Measurements from ENCODE around the gene TTC32. TPM values are rescaled to one million over a fixed set of nuclear protein-coding genes. Genes with fewer than 3 reads are reported as not detected.

TTC32 gene
- total RNA-seq, 1 experiment from 2014 or later = 12.7 TPM

DNA sequence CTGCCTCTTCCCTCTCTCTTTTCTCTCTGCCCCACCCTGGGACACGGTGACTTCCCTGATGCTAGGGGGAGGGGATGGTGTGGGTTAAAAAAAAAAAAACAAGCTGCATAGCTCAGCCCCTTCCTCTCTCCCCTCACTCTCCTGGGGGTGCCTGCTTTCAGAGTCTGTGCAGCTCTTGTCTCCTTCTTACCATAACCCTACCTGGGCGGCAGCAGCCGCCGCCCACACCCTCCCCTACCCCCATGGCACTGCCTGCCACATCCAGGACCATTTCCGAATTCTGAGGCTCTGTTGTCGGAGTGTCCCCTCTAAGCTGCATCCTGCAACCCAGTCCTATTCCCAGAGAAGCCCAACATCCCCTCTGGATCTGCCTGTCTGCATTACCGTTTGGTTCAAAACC is 16.0 kb downstream of the TTC32 start:
- TF ChIP-seq, protein P1, sequence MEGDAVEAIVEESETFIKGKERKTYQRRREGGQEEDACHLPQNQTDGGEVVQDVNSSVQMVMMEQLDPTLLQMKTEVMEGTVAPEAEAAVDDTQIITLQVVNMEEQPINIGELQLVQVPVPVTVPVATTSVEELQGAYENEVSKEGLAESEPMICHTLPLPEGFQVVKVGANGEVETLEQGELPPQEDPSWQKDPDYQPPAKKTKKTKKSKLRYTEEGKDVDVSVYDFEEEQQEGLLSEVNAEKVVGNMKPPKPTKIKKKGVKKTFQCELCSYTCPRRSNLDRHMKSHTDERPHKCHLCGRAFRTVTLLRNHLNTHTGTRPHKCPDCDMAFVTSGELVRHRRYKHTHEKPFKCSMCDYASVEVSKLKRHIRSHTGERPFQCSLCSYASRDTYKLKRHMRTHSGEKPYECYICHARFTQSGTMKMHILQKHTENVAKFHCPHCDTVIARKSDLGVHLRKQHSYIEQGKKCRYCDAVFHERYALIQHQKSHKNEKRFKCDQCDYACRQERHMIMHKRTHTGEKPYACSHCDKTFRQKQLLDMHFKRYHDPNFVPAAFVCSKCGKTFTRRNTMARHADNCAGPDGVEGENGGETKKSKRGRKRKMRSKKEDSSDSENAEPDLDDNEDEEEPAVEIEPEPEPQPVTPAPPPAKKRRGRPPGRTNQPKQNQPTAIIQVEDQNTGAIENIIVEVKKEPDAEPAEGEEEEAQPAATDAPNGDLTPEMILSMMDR (IDR thresholded peaks at IDR 0.05) = no peak
- no peak for TF ChIP-seq SIN3A (IDR thresholded peaks at IDR 0.05; ENCODE audit: borderline replicate concordance, insufficient read depth, low read depth, low read length)
- TF ChIP-seq, protein P2, sequence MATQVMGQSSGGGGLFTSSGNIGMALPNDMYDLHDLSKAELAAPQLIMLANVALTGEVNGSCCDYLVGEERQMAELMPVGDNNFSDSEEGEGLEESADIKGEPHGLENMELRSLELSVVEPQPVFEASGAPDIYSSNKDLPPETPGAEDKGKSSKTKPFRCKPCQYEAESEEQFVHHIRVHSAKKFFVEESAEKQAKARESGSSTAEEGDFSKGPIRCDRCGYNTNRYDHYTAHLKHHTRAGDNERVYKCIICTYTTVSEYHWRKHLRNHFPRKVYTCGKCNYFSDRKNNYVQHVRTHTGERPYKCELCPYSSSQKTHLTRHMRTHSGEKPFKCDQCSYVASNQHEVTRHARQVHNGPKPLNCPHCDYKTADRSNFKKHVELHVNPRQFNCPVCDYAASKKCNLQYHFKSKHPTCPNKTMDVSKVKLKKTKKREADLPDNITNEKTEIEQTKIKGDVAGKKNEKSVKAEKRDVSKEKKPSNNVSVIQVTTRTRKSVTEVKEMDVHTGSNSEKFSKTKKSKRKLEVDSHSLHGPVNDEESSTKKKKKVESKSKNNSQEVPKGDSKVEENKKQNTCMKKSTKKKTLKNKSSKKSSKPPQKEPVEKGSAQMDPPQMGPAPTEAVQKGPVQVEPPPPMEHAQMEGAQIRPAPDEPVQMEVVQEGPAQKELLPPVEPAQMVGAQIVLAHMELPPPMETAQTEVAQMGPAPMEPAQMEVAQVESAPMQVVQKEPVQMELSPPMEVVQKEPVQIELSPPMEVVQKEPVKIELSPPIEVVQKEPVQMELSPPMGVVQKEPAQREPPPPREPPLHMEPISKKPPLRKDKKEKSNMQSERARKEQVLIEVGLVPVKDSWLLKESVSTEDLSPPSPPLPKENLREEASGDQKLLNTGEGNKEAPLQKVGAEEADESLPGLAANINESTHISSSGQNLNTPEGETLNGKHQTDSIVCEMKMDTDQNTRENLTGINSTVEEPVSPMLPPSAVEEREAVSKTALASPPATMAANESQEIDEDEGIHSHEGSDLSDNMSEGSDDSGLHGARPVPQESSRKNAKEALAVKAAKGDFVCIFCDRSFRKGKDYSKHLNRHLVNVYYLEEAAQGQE (IDR thresholded peaks at IDR 0.05; ENCODE audit: insufficient read depth in 1 of 2, low read depth in 2 of 2, low read length in 1 of 2) = no peak
- no peak for TF ChIP-seq TCF7L2 (IDR thresholded peaks at IDR 0.05; ENCODE audit: low read depth, low read length)
- TF ChIP-seq POLR2AphosphoS5 (IDR thresholded peaks at IDR 0.05; ENCODE audit: low read depth, low read length) = no peak
- ChIA-PET POLR2A (no interaction called here), CTCF (interaction anchor here (0.6 kb wide), 1 partner anchor 11 kb away, joined by 3 read pairs; no protein-coding TSS in a partner anchor)
- H3K27ac ChIP-seq (ENCODE audit: low read length) = no peak overlapping the region
- H3K4me1 ChIP-seq (ENCODE audit: control insufficient read depth, insufficient read depth, low read length) = no peaks in the 10 kb centered on the region; the same call in 1 of the 2 replicates
- ATAC-seq = no peak
- no peaks in the 10 kb centered on the region for H3K9me3 ChIP-seq (ENCODE audit: control insufficient read depth, insufficient read depth, low read depth, low read length)
- H3K36me3 ChIP-seq (ENCODE audit: control insufficient read depth, insufficient read depth, low read length) = no peaks in the 10 kb centered on the region
- H3K4me3 ChIP-seq (ENCODE audit: low read depth in 2 of 2, low read length in 2 of 2) = no peak overlapping the region
- H3K27me3 ChIP-seq (ENCODE audit: control insufficient read depth, insufficient read depth, low read length) = no peaks in the 10 kb centered on the region
- in situ Hi-C loops (cut with HindIII; ENCODE audit: low pct_unique_long_range_greater_than_20kb, low sequenced_read_pairs) (no loop called here), intact Hi-C loops (cut with micrococcal nuclease; ENCODE audit: unreplicated experiment) (no loop called here)
- no TSS peak for BruUV-seq (replicated peaks)
- no peak for DNase-seq (ENCODE audit: low read depth, low spot score)

DNA sequence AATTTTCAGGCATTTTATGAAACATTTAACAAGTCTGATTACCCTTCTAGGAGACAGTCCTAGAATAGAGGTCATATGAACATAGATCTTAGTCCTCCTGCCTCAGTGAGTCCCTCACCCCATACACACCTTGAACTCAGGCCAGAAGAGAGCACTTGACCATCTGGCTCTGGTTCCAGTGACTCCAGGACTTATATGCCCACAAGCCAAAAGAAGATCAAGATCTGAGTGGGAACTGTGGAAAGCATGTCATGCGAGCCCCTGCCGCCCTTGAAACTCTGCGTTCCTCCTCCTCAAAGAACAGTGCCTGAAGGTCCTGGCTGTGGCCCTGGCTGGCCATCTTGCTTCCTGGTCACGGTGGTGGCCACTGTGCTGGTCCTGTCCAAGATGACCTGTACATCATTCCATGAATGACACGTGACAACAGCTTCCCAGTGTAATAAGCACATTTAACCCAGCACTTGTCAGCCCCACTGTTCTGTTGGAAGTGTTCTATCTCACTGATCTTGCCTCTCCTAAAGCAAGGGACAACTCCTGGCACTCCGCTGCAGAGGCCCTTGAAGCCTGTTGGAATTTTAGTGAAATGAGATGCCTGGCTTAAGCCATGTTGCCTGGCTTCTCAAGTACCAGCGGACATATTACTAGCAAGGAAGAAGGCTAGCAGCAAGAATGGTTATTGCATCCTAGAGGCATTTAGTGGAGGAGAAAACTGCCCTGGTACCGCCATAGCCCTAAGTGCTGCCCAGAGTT is 17.6 kb downstream of the TTC32 start:
- DNase-seq (ENCODE audit: low read depth, low spot score) (no peak), ATAC-seq (no peak)
- BruUV-seq (replicated peaks) = no TSS peak
- intact Hi-C loops (cut with micrococcal nuclease; ENCODE audit: unreplicated experiment) (no loop called here), in situ Hi-C loops (cut with HindIII; ENCODE audit: low pct_unique_long_range_greater_than_20kb, low sequenced_read_pairs) (no loop called here)
- Histone ChIP-seq H3K36me3 (ENCODE audit: control insufficient read depth, insufficient read depth, low read length) (no peaks in the 10 kb centered on the region), H3K27me3 (ENCODE audit: control insufficient read depth, insufficient read depth, low read length) (no peaks in the 10 kb centered on the region), H3K4me3 (ENCODE audit: low read depth in 2 of 2, low read length in 2 of 2) (no peak overlapping the region), H3K27ac (ENCODE audit: low read length) (no peak overlapping the region), H3K4me1 (ENCODE audit: control insufficient read depth, insufficient read depth, low read length) (no peaks in the 10 kb centered on the region), H3K9me3 (ENCODE audit: control insufficient read depth, insufficient read depth, low read depth, low read length) (no peaks in the 10 kb centered on the region)
- CTCF ChIA-PET = no interaction called here
- POLR2A ChIA-PET = no interaction called here
- TF ChIP-seq, protein P2 (IDR thresholded peaks at IDR 0.05; ENCODE audit: insufficient read depth in 1 of 2, low read depth in 2 of 2, low read length in 1 of 2) = no peak
- TF ChIP-seq SIN3A (IDR thresholded peaks at IDR 0.05; ENCODE audit: borderline replicate concordance, insufficient read depth, low read depth, low read length) = no peak
- TF ChIP-seq TCF7L2 (IDR thresholded peaks at IDR 0.05; ENCODE audit: low read depth, low read length) = no peak
- TF ChIP-seq, protein P1 (IDR thresholded peaks at IDR 0.05) = no peak
- TF ChIP-seq POLR2AphosphoS5 (IDR thresholded peaks at IDR 0.05; ENCODE audit: low read depth, low read length) = no peak
